Activated CD4-positive, CD25-positive, alpha-beta regulatory T cell treated with anti-CD3 and anti-CD28 coated beads, Interleukin-2, amount 50 U/mL, for 24 hours (primary cell): ENCODE data around the gene RIOK1.
"Not testable (repeated sequence)": the region's sequence is repeated elsewhere in the genome, so short reads cannot be mapped to it uniquely, and the experiment has no call there.

Experiments
- ATAC-seq, 2 donors: fragments of 150-1000 bp; cut with Tn5 transposase; one replicate each; pipeline ENCODE4 v1.10.0; 2021; ENCODE audit warnings: mild to moderate bottlenecking in 1 of 2, moderate library complexity in 1 of 2

The RIOK1 gene

GRCh38 chr6:7389451-7390225, at the start of gene RIOK1, which contains the start of gene CAGE1:
TSS of gene RIOK1 (plus strand) at chr6:7389808. CDS start at chr6:7390003, 195 bp downstream.
TSS of gene CAGE1 (minus strand) at chr6:7389742. CDS start at chr6:7387173, 2,569 bp downstream.
- peak; percentile 95 to 98 for ATAC-seq

- ATAC-seq: no peak
These were observed 48.3 kb upstream of the RIOK1 start for GRCh38 chr6:7341271-7341670.

- ATAC-seq: peak in 1 of 2 donors; percentile 20
These were observed 47.4 kb upstream of the RIOK1 start for GRCh38 chr6:7341989-7342742.

- ATAC-seq: no peak
These were observed 45.8 kb upstream of the RIOK1 start for GRCh38 chr6:7343546-7344475.

GRCh38 chr6:7344773-7345450, 44.7 kb upstream of the RIOK1 start:
- ATAC-seq: not testable (repeated sequence)

- ATAC-seq: not testable (repeated sequence)
These were observed 42.0 kb upstream of the RIOK1 start for GRCh38 chr6:7347551-7347997.

GRCh38 chr6:7350591-7350990, 39.0 kb upstream of the RIOK1 start:
- not testable (repeated sequence) for ATAC-seq

- ATAC-seq: not testable (repeated sequence)
These were observed 37.7 kb upstream of the RIOK1 start for GRCh38 chr6:7351916-7352315.

- no peak for ATAC-seq
These were observed 22.2 kb upstream of the RIOK1 start for GRCh38 chr6:7367408-7367807.

GRCh38 chr6:7373739-7374138, 15.9 kb upstream of the RIOK1 start:
- ATAC-seq: no peak

GRCh38 chr6:7377961-7378360, 11.6 kb upstream of the RIOK1 start:
- no peak for ATAC-seq

- no peak for ATAC-seq
These were observed 10.9 kb upstream of the RIOK1 start for GRCh38 chr6:7378740-7379139.

- no peak for ATAC-seq
These were observed 8.5 kb upstream of the RIOK1 start for GRCh38 chr6:7381092-7381491.

GRCh38 chr6:7389162-7389450, 502 bp upstream of the RIOK1 start:
- no peak for ATAC-seq

GRCh38 chr6:7390226-7390878, 744 bp downstream of the RIOK1 start:
- peak; percentile 3 to 9 for ATAC-seq

- ATAC-seq: no peak
These were observed 1.5 kb downstream of the RIOK1 start for GRCh38 chr6:7391151-7391550.

- ATAC-seq: no peak
These were observed 2.8 kb downstream of the RIOK1 start for GRCh38 chr6:7392402-7392801.

GRCh38 chr6:7401075-7401474, 11.5 kb downstream of the RIOK1 start:
- ATAC-seq: no peak

- no peak for ATAC-seq
These were observed 13.1 kb downstream of the RIOK1 start for GRCh38 chr6:7402716-7403115.

GRCh38 chr6:7404546-7404945, 14.9 kb downstream of the RIOK1 start:
- no peak for ATAC-seq

- no peak for ATAC-seq
These were observed 17.1 kb downstream of the RIOK1 start for GRCh38 chr6:7406743-7407142.

GRCh38 chr6:7409740-7410139, 20.1 kb downstream of the RIOK1 start:
- ATAC-seq: no peak
